BJ (cell line): ENCODE results near the gene HEATR9. TPM values are rescaled to one million over a fixed set of nuclear protein-coding genes. Genes with fewer than 3 reads are reported as not detected.

Experiments used
- CTCF ChIA-PET: fragments of 350-600 bp; formaldehyde crosslinking; extraction: SDS; loops from one replicate; lab custom pipeline; 2021; ENCODE audit warnings: antibody characterized with exemption, inconsistent platforms; lab: Yijun Ruan, JAX
- POLR2A ChIA-PET: fragments of 300-600 bp; sonication (Branson Sonifier 250); formaldehyde crosslinking; extraction: SDS; loops from one replicate; lab custom pipeline; 2021; ENCODE audit warnings: antibody characterized with exemption; lab: Charles Lee
- DNase-seq: peaks from one replicate; pipeline ENCODE4 v3.0.0-alpha.2; 2011; ENCODE audit warnings: low read depth
- H3K27me3 ChIP-seq: 2 replicates; pipeline ENCODE4 v1.6.0; 2011; ENCODE audit warnings: low read length; ENCODE audit not compliant: control insufficient read depth, insufficient read depth
- H3K36me3 ChIP-seq: 2 replicates; pipeline ENCODE4 v1.5.1; 2011; ENCODE audit warnings: low read length; ENCODE audit not compliant: control insufficient read depth, insufficient read depth
- H3K4me3 ChIP-seq: 2 replicates; pipeline ENCODE4 v1.5.1; 2011; ENCODE audit warnings: low read depth, mild to moderate bottlenecking, control low read depth, low read length
- polyA plus RNA-seq: library from polyadenylated mRNA; depleted of rRNA; stranded (reverse); fragments of >200 nt; gene quantifications from 2 replicates; pipeline ENCODE4 v1.2.3, GENCODE V29; 2011
- TF ChIP-seq, protein P1 (sequence below): IDR thresholded peaks from 2 replicates; pipeline ENCODE4 v1.5.1; 2011; ENCODE audit warnings: low read depth, mild to moderate bottlenecking, control low read depth, inconsistent platforms, low read length, moderate library complexity; ENCODE audit not compliant: insufficient read depth

The HEATR9 gene
- polyA plus RNA-seq, 1 experiment: not detected

GRCh38 chr17:35889241-35889640, 20.6 kb upstream of the HEATR9 start:
- CTCF ChIA-PET: interaction anchor here (1.2 kb wide), 1 partner anchor 24 kb away, joined by 3 read pairs; no protein-coding TSS in a partner anchor
- Histone ChIP-seq H3K36me3 (no peaks in the 10 kb centered on the region), H3K27me3 (no peaks in the 10 kb centered on the region), H3K4me3 (no peak overlapping the region)
- DNase-seq: no peak
- TF ChIP-seq, protein P1, sequence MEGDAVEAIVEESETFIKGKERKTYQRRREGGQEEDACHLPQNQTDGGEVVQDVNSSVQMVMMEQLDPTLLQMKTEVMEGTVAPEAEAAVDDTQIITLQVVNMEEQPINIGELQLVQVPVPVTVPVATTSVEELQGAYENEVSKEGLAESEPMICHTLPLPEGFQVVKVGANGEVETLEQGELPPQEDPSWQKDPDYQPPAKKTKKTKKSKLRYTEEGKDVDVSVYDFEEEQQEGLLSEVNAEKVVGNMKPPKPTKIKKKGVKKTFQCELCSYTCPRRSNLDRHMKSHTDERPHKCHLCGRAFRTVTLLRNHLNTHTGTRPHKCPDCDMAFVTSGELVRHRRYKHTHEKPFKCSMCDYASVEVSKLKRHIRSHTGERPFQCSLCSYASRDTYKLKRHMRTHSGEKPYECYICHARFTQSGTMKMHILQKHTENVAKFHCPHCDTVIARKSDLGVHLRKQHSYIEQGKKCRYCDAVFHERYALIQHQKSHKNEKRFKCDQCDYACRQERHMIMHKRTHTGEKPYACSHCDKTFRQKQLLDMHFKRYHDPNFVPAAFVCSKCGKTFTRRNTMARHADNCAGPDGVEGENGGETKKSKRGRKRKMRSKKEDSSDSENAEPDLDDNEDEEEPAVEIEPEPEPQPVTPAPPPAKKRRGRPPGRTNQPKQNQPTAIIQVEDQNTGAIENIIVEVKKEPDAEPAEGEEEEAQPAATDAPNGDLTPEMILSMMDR: no peak
- POLR2A ChIA-PET: no interaction called here

GRCh38 chr17:35879773-35880654, 11.3 kb upstream of the HEATR9 start, which contains the start of gene CCL5:
Gene CCL5 (minus strand): TSS chr17:35880360.
- CTCF ChIA-PET: no interaction called here
- Histone ChIP-seq H3K36me3 (no peaks in the 10 kb centered on the region), H3K4me3 (no peak within 1 kb of the TSS), H3K27me3 (no peaks in the 10 kb centered on the region)
- TF ChIP-seq, protein P1: no peak
- no peak for DNase-seq
- POLR2A ChIA-PET: no interaction called here

GRCh38 chr17:35878361-35878760, 9.7 kb upstream of the HEATR9 start:
- Histone ChIP-seq H3K27me3 (no peaks in the 10 kb centered on the region), H3K4me3 (no peak overlapping the region), H3K36me3 (no peaks in the 10 kb centered on the region)
- POLR2A ChIA-PET: no interaction called here
- CTCF ChIA-PET: no interaction called here
- no peak for DNase-seq
- TF ChIP-seq, protein P1: no peak

- TF ChIP-seq, protein P1: no peak
- Histone ChIP-seq H3K36me3 (no peaks in the 10 kb centered on the region), H3K27me3 (no peaks in the 10 kb centered on the region), H3K4me3 (no peak overlapping the region)
- POLR2A ChIA-PET: no interaction called here
- DNase-seq: no peak
- CTCF ChIA-PET: interaction anchor here (0.6 kb wide), 1 partner anchor 35 kb away, joined by 4 read pairs; no protein-coding TSS in a partner anchor
These were observed 8.8 kb upstream of the HEATR9 start for GRCh38 chr17:35877345-35878029.

DNA sequence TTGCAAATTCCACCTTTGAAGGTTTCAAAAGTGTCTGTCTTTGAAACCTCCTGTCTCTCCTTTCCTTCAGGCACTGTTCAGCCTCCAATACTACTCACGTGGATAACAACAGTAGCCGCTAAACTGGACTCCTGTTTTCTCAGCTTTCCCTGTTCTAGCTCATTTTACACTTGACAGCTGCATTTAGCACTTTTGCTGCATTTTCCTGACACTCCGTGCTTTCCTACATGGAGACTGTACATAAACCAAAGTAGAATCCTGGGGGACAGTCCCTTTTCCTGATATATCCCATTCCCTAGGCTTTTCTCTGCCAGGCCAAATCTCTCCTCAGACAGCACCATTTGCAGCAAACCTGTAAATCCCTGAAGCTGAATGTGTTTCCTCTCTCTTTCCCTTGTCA, 7.8 kb upstream of the HEATR9 start:
- TF ChIP-seq, protein P1: no peak
- Histone ChIP-seq H3K27me3 (no peaks in the 10 kb centered on the region), H3K4me3 (no peak overlapping the region), H3K36me3 (no peaks in the 10 kb centered on the region)
- ChIA-PET POLR2A (no interaction called here), CTCF (interaction anchor here (1.1 kb wide), 1 partner anchor 29 kb away, joined by 4 read pairs; no protein-coding TSS in a partner anchor)
- no peak for DNase-seq
